Caco-2 (cell line): Measurements from ENCODE around the gene ENPP1. TPM values are rescaled to one million over a fixed set of nuclear protein-coding genes. Genes with fewer than 3 reads are reported as not detected.

ENCODE experiments used
- BruUV-seq: library from RNA; stranded (reverse); fragments of 400-500 nt; replicated peaks from 2 replicates; lab custom pipeline; 2021; lab: Mats Ljungman, UMichigan
- CTCF ChIA-PET: fragments of 300-600 bp; sonication (Branson Sonifier 250); formaldehyde crosslinking; loops from one replicate; lab custom pipeline; 2022; ENCODE audit warnings: antibody characterized with exemption; lab: Charles Lee
- POLR2A ChIA-PET: fragments of 300-600 bp; sonication (Branson Sonifier 250); formaldehyde crosslinking; loops from one replicate; lab custom pipeline; 2022; ENCODE audit warnings: antibody characterized with exemption; lab: Charles Lee
- DNase-seq, 2 experiments: peaks; one replicate each; pipeline versions ENCODE4 v3.0.0 to v3.0.0-alpha.2; 2020 to 2022
- H3K27me3 ChIP-seq: replicated peaks from 2 replicates; pipeline ENCODE4 v1.6.0; 2011; ENCODE audit warnings: low read length; ENCODE audit not compliant: control insufficient read depth, insufficient read depth
- H3K36me3 ChIP-seq: 2 replicates; pipeline ENCODE4 v1.5.1; 2011; ENCODE audit warnings: low read length; ENCODE audit not compliant: control insufficient read depth, insufficient read depth
- H3K4me1 ChIP-seq: fragments of 250-450 bp; sonication (Bioruptor Pico); 2 replicates; pipeline ENCODE4 v1.5.1; 2020; ENCODE audit warnings: mild to moderate bottlenecking
- H3K4me3 ChIP-seq: 2 replicates; pipeline ENCODE4 v1.5.1; 2011; ENCODE audit warnings: low read depth, mild to moderate bottlenecking, control low read depth, low read length
- H3K9me3 ChIP-seq: fragments of 250-450 bp; sonication (Bioruptor Pico); 2 replicates; pipeline ENCODE4 v1.5.1; 2020; ENCODE audit warnings: mild to moderate bottlenecking, moderate library complexity
- H3K27ac Mint-ChIP-seq: one replicate; pipeline ENCODE4 v1.8.0; 2022; ENCODE audit warnings: mixed read lengths; ENCODE audit not compliant: unreplicated experiment
- H3K27me3 Mint-ChIP-seq: one replicate; pipeline ENCODE4 v1.8.0; 2022; ENCODE audit warnings: mixed read lengths; ENCODE audit not compliant: insufficient read depth, unreplicated experiment
- H3K36me3 Mint-ChIP-seq: one replicate; pipeline ENCODE4 v1.8.0; 2022; ENCODE audit warnings: mild to moderate bottlenecking, mixed read lengths; ENCODE audit not compliant: insufficient read depth, unreplicated experiment
- H3K4me1 Mint-ChIP-seq: one replicate; pipeline ENCODE4 v1.8.0; 2022; ENCODE audit warnings: low read depth, mixed read lengths; ENCODE audit not compliant: unreplicated experiment
- H3K4me3 Mint-ChIP-seq: one replicate; pipeline ENCODE4 v1.8.0; 2022; ENCODE audit warnings: mild to moderate bottlenecking, moderate library complexity, mixed read lengths; ENCODE audit not compliant: unreplicated experiment
- H3K9me3 Mint-ChIP-seq: one replicate; pipeline ENCODE4 v1.8.0; 2022; ENCODE audit warnings: mixed read lengths; ENCODE audit not compliant: unreplicated experiment
- CTCF ChIP-seq, 2 experiments: fragments of 200-600 bp in 1 of 2; IDR thresholded peaks; 1 replicate in 1 of 2; 2 replicates in 1 of 2; pipeline versions ENCODE4 v1.5.1 to v1.8.0; 2011 to 2022; ENCODE audit warnings: antibody characterized with exemption in 1 of 2, control low read depth in 1 of 2, inconsistent platforms in 1 of 2, low read depth in 1 of 2, low read length in 1 of 2, mild to moderate bottlenecking in 1 of 2, moderate library complexity in 1 of 2; ENCODE audit not compliant: insufficient read depth in 1 of 2, severe bottlenecking in 1 of 2, unreplicated experiment in 1 of 2
- intact Hi-C: fragments of 100-400 bp; cut with micrococcal nuclease; formaldehyde crosslinking; loops from one replicate; pipeline ENCODE4 v1.10.0; 2022; ENCODE audit not compliant: unreplicated experiment
- total RNA-seq: library from RNA; stranded (reverse); gene quantifications from 2 replicates; pipeline ENCODE4 v1.2.3, GENCODE V29; 2022

ENPP1 gene
- total RNA-seq, 1 experiment from 2014 or later, result 4.8 TPM

GRCh38 chr6:131868836-131869235 lies 61.0 kb downstream of the ENPP1 start:
- Mint-ChIP-seq H3K9me3 (no peaks in the 10 kb centered on the region), H3K4me1 (peaks cover 9% of the 10 kb centered on the region), H3K4me3 (no peak overlapping the region), H3K27ac (no peak overlapping the region), H3K27me3 (no peaks in the 10 kb centered on the region), H3K36me3 (no peaks in the 10 kb centered on the region)
- no peak for TF ChIP-seq CTCF (IDR thresholded peaks at IDR 0.05; ENCODE audit: insufficient read depth in 1 of 2, low read depth in 1 of 2, low read length in 1 of 2, severe bottlenecking in 1 of 2, unreplicated experiment in 1 of 2)
- Histone ChIP-seq H3K36me3 (no peaks in the 10 kb centered on the region), H3K9me3 (no peaks in the 10 kb centered on the region), H3K4me1 (peaks cover 7% of the 10 kb centered on the region), H3K4me3 (no peak overlapping the region), H3K27me3 (no peaks in the 10 kb centered on the region)
- intact Hi-C loops, result no loop called here
- POLR2A ChIA-PET, result no interaction called here
- DNase-seq, result no peak
- CTCF ChIA-PET, result no interaction called here
- no TSS peak for BruUV-seq

DNA sequence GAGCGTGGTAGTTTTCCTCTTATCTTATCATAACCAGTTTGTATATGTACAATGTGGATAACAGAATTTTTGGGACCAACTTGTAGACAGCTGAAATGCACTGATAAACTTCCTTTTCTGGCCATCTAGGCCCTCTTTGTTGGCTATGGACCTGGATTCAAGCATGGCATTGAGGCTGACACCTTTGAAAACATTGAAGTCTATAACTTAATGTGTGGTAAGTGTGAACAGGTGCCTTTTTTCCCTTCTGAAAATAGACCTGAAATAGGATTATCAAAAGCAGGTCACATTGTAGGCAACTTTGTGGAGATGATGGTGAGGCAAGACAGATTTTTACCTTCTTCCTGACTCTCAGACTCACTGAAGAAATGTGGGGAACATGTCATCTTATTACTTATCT lies 67.8 kb downstream of the ENPP1 start:
- intact Hi-C loops, result no loop called here
- H3K4me3 Mint-ChIP-seq, result no peak overlapping the region
- no peaks in the 10 kb centered on the region for H3K36me3 Mint-ChIP-seq
- Histone ChIP-seq H3K9me3 (no peaks in the 10 kb centered on the region), H3K36me3 (no peaks in the 10 kb centered on the region), H3K4me1 (no peaks in the 10 kb centered on the region; the same call in 1 of the 2 replicates), H3K27me3 (no peaks in the 10 kb centered on the region), H3K4me3 (no peak overlapping the region)
- DNase-seq, result no peak
- H3K27me3 Mint-ChIP-seq, result no peaks in the 10 kb centered on the region
- ChIA-PET POLR2A (no interaction called here), CTCF (no interaction called here)
- no peaks in the 10 kb centered on the region for H3K4me1 Mint-ChIP-seq
- no peaks in the 10 kb centered on the region for H3K9me3 Mint-ChIP-seq
- H3K27ac Mint-ChIP-seq, result no peak overlapping the region
- no peak for TF ChIP-seq CTCF (IDR thresholded peaks at IDR 0.05; ENCODE audit: insufficient read depth in 1 of 2, low read depth in 1 of 2, low read length in 1 of 2, severe bottlenecking in 1 of 2, unreplicated experiment in 1 of 2)
- BruUV-seq, result no TSS peak

DNA sequence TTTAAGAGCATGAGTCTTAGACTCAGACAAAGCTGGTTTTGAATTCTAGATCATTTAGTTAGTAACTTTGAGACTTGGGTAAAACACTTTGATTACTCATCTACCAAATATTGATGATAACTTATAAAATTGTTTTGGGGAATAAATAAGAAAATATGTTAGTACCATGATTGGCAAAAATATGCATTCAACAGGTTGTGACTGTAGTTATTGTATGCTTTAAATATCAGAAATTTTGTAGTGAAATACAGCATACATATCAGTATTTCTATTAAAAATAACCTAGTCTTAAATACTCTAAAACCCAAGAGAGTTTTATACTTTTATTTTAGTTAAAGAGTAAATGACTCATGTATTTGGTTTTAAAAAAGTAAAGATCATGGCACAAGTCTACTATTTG lies 68.7 kb downstream of the ENPP1 start:
- Mint-ChIP-seq H3K27ac (no peak overlapping the region), H3K4me1 (no peaks in the 10 kb centered on the region), H3K4me3 (no peak overlapping the region), H3K9me3 (no peaks in the 10 kb centered on the region), H3K27me3 (no peaks in the 10 kb centered on the region), H3K36me3 (no peaks in the 10 kb centered on the region)
- POLR2A ChIA-PET, result no interaction called here
- BruUV-seq, result no TSS peak
- intact Hi-C loops, result no loop called here
- Histone ChIP-seq H3K4me1 (no peaks in the 10 kb centered on the region; the same call in 1 of the 2 replicates), H3K27me3 (no peaks in the 10 kb centered on the region), H3K9me3 (no peaks in the 10 kb centered on the region), H3K4me3 (no peak overlapping the region), H3K36me3 (no peaks in the 10 kb centered on the region)
- DNase-seq, result no peak
- no peak for TF ChIP-seq CTCF (IDR thresholded peaks at IDR 0.05; ENCODE audit: insufficient read depth in 1 of 2, low read depth in 1 of 2, low read length in 1 of 2, severe bottlenecking in 1 of 2, unreplicated experiment in 1 of 2)
- CTCF ChIA-PET, result no interaction called here
